ENCODE data around the gene RIMKLA. TPM values are rescaled to one million over a fixed set of nuclear protein-coding genes. Genes with fewer than 3 reads are reported as not detected.

RIMKLA gene
- polyA plus RNA-seq, 3 donors, result not detected

GRCh38 chr1:42431514-42431913, 50.9 kb downstream of the RIMKLA start:
- Histone ChIP-seq H3K4me3 (replicated peaks in 1 of 3; ENCODE audit: low read depth in 2 of 3, low read length in 3 of 3) (no peak overlapping the region), H3K9me3 (replicated peaks in 1 of 2; ENCODE audit: control insufficient read depth in 1 of 2, insufficient read depth in 1 of 2, low read length in 2 of 2) (no peaks in the 10 kb centered on the region), H2AFZ (ENCODE audit: insufficient read depth, low read depth, low read length, poor library complexity, severe bottlenecking) (no peak overlapping the region), H3K36me3 (replicated peaks in 1 of 2; ENCODE audit: control insufficient read depth in 1 of 2, insufficient read depth in 2 of 2, low read length in 2 of 2) (no peaks in the 10 kb centered on the region), H3K27ac (ENCODE audit: low read depth in 1 of 2, low read length in 2 of 2) (no peak overlapping the region), H4K20me1 (ENCODE audit: insufficient read depth, low read length) (no peaks in the 10 kb centered on the region), H3K4me1 (ENCODE audit: control insufficient read depth in 1 of 2, insufficient read depth in 2 of 2, low read length in 2 of 2) (no peaks in the 10 kb centered on the region), H3K27me3 (ENCODE audit: control insufficient read depth in 2 of 2, insufficient read depth in 2 of 2, low read length in 2 of 2) (no peaks in the 10 kb centered on the region), H3K79me2 (ENCODE audit: insufficient read depth, low read length) (no peaks in the 10 kb centered on the region), H3K4me2 (replicated peaks; ENCODE audit: extremely low read depth, low read length, poor library complexity, severe bottlenecking) (no peak overlapping the region), H3K9ac (ENCODE audit: insufficient read depth, low read length, poor library complexity, severe bottlenecking) (no peak overlapping the region)
- Mint-ChIP-seq H3K27ac (no peak overlapping the region), H3K4me3 (no peak overlapping the region), H3K4me1 (no peaks in the 10 kb centered on the region), H3K27me3 (ENCODE audit: low read depth in 3 of 3) (peaks cover 0 to 2% (median 0%) of the 10 kb centered on the region in 3 donors), H3K36me3 (no peaks in the 10 kb centered on the region), H3K9me3 (peaks cover 0 to 1% (median 0%) of the 10 kb centered on the region in 7 donors)
- no peak for TF ChIP-seq CTCF (IDR thresholded peaks at IDR 0.05)
- no peak for DNase-seq
- intact Hi-C loops (cut with micrococcal nuclease), result no loop called here
- 88% methylated on average over 1 of the region's 3 CpGs for WGBS (ENCODE audit: insufficient coverage)

DNA sequence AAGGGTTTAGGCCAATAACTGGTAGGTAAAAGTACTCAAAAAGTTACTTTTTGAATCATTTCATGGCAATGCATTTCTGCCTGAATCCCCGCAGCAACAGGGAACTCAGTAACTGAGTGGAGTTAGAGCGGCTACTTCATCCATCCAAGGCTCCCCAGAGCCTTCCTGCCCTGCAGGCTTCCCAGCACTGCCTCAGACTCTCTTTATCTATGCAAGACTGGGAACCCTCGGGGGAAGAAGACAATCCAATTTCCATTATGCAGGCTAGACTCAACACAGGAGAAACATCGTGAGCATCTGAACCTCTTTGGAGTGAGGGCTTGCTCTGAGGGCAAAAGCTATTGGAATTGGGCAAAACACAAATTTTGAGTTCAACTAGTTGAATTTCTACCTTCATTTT, 52.1 kb downstream of the RIMKLA start:
- H3K4me1 ChIP-seq (ENCODE audit: control insufficient read depth in 1 of 2, insufficient read depth in 2 of 2, low read length in 2 of 2), result no peaks in the 10 kb centered on the region
- H3K4me3 Mint-ChIP-seq, result no peak overlapping the region
- no peak overlapping the region for H3K27ac ChIP-seq (ENCODE audit: low read depth in 1 of 2, low read length in 2 of 2)
- no peak for DNase-seq
- no peaks in the 10 kb centered on the region for H3K36me3 Mint-ChIP-seq
- H3K9me3 ChIP-seq (replicated peaks in 1 of 2; ENCODE audit: control insufficient read depth in 1 of 2, insufficient read depth in 1 of 2, low read length in 2 of 2), result no peaks in the 10 kb centered on the region
- no peaks in the 10 kb centered on the region for H3K79me2 ChIP-seq (ENCODE audit: insufficient read depth, low read length)
- TF ChIP-seq CTCF (IDR thresholded peaks at IDR 0.05), result no peak
- no peak overlapping the region for H3K9ac ChIP-seq (ENCODE audit: insufficient read depth, low read length, poor library complexity, severe bottlenecking)
- peaks cover 0 to 2% (median 0%) of the 10 kb centered on the region in 3 donors for H3K27me3 Mint-ChIP-seq (ENCODE audit: low read depth in 3 of 3)
- H3K36me3 ChIP-seq (replicated peaks in 1 of 2; ENCODE audit: control insufficient read depth in 1 of 2, insufficient read depth in 2 of 2, low read length in 2 of 2), result no peaks in the 10 kb centered on the region
- 100% methylated on average over 2 of the region's 4 CpGs for WGBS (ENCODE audit: insufficient coverage)
- no peaks in the 10 kb centered on the region for H3K9me3 Mint-ChIP-seq
- no peaks in the 10 kb centered on the region for H4K20me1 ChIP-seq (ENCODE audit: insufficient read depth, low read length)
- no peak overlapping the region for H2AFZ ChIP-seq (ENCODE audit: insufficient read depth, low read depth, low read length, poor library complexity, severe bottlenecking)
- intact Hi-C loops (cut with micrococcal nuclease), result no loop called here
- no peaks in the 10 kb centered on the region for H3K27me3 ChIP-seq (ENCODE audit: control insufficient read depth in 2 of 2, insufficient read depth in 2 of 2, low read length in 2 of 2)
- H3K4me1 Mint-ChIP-seq, result peaks cover 5% of the 10 kb centered on the region
- no peak overlapping the region for H3K4me2 ChIP-seq (replicated peaks; ENCODE audit: extremely low read depth, low read length, poor library complexity, severe bottlenecking)
- no peak overlapping the region for H3K4me3 ChIP-seq (replicated peaks in 1 of 3; ENCODE audit: low read depth in 2 of 3, low read length in 3 of 3)
- H3K27ac Mint-ChIP-seq, result no peak overlapping the region
